Posterior cingulate gyrus (tissue), 11 donors: Measurements from ENCODE around the gene NME8.
A peak's percentile ranks its signal among the peaks of the same experiment; 100 is the strongest.
"Not testable (repeated sequence)": the region's sequence is repeated elsewhere in the genome, so short reads cannot be mapped to it uniquely, and the experiment has no call there.

ENCODE experiments used
- DNase-seq, 10 donors: peaks; one replicate each; pipeline versions ENCODE4 v3.0.0 to v3.0.0-alpha.2; 2020 to 2021; ENCODE audit warnings: mixed read lengths in 3 of 10
- intact Hi-C: fragments of 100-400 bp; cut with DNase I; formaldehyde crosslinking; loops from one replicate; pipeline ENCODE4 v1.15.1; 2023

NME8 gene, protein sequence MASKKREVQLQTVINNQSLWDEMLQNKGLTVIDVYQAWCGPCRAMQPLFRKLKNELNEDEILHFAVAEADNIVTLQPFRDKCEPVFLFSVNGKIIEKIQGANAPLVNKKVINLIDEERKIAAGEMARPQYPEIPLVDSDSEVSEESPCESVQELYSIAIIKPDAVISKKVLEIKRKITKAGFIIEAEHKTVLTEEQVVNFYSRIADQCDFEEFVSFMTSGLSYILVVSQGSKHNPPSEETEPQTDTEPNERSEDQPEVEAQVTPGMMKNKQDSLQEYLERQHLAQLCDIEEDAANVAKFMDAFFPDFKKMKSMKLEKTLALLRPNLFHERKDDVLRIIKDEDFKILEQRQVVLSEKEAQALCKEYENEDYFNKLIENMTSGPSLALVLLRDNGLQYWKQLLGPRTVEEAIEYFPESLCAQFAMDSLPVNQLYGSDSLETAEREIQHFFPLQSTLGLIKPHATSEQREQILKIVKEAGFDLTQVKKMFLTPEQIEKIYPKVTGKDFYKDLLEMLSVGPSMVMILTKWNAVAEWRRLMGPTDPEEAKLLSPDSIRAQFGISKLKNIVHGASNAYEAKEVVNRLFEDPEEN

DNA sequence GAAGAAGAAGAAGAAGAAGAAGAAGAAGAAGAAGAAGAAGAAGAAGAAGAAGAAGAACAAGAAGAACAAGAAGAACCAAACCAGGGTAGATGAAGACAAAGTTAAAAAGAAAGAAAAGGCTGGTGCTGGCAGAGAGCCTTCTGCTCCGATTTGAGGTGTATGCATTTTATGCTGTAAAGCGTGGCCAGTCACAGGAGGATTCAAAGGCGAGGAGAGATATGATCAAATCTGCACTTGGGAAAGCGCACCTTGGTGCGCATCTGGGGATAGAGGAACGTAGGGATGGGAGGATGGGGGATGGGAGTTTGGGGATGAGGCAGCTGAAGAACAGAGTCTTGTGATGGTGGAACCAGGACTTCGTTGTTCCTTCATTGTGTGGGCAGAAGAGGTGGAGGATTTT is at the start of gene NME8:
TSS of gene NME8 (plus strand) at position 301 of the 400 bp plus-strand sequence. CDS start 1,670 bp downstream, outside the sequence.
- intact Hi-C loops, result no loop called here
- no peak for DNase-seq

DNA sequence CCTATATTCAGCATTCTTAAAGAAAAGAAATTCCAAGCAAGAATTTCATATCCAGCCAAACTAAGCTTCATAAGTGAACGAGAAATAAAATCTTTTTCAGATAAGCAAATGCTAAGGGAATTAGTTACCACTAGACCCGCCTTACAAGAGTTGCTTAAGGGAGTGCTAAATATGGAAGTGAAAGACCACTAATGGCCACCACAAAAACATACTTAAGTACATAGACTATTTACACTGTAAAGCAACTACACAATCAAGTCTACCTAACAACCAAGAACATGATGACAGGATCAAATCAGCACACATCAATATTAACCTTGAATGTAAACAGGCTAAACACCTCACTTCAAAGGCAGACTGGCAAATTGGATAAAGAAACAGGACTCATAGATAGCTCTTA is 42.2 kb upstream of the NME8 start:
- intact Hi-C loops, result no loop called here

DNA sequence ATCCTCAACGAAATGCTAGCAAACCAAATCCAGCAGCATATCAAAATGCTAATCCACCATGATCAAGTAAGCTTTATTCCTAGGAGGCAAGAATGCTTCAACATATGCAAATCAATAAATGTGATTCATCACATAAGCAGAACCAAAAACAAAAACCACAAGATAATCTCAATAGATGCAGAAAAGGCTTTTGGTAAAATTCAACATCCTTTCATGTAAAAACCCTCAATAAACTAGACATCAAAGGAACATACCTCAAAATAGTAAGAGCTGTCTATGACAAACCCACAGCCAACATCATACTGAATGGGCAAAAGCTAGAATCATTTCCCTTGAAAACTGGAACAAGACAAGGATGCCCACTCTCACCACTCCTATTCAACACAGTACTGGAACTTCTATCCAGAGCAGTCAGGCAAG is 36.2 kb upstream of the NME8 start:
- intact Hi-C loops, DNase-seq: not testable (repeated sequence)

More for the DNA sequence above, 42.2 kb upstream of the NME8 start:
- no peak for DNase-seq

DNA sequence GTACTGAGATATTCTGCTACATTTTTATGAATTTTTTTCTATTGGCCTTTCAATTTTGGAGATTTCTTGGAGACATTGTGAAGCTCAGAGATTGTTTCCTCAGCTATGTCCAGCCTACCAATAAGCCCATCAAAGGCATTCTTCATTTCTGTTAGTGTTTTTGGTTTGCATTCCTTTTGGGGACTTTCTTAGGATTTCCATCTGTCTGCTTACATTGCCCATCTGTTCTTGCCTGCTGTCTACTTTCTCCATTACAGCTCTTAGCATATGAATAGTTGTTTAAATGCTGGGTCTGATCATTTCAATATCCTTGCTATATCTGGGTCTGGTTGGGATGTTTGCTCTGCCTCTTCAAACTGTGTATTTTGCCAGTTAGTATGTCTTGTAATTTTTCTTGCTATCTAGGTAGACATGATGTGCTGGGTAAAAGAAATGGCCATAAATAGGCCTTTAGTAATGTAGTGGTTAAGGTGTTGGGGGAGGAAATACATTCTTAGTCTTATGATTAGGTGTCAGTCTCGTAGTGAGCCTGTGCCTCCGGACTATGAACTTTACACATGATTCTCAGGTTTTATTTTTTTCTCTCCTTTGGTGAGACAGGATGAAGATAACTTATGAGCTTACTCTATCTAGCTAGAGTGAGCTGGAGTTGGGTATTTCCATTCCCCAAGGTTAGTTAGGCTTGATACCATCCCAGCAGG is 32.6 kb upstream of the NME8 start:
- intact Hi-C loops, result no loop called here
- no peak for DNase-seq

DNA sequence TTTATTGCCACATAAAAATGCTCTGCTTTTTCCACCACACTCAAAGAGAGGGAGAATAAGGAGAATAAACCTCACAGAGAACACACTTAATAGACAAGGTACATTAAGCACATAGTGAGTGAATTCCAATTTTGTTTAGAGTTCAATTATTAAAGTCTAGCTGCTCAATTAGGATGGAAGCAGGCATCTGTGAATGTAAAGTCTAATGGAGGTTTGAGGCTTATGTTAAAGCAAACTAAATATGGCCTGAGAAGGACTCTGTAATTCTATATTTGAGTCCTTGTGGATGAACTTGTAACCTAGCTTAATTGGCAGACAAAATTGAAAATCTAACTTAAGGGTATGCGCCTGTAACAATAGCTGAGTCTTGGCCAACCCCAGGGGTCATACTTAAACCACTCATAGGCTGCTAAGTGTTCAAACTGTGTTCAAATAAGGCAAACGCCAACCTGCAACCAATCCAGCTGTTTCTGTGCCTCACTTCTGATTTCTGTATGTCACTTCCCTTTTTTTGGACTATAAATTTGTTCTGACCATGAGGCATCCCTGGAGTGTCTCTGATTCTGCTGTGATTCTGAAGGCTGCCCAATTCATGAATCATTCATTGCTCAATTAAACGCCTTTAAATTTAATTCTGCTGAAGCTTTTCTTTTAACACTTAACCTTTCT is 31.3 kb upstream of the NME8 start:
- no peak for DNase-seq
- intact Hi-C loops, result no loop called here

DNA sequence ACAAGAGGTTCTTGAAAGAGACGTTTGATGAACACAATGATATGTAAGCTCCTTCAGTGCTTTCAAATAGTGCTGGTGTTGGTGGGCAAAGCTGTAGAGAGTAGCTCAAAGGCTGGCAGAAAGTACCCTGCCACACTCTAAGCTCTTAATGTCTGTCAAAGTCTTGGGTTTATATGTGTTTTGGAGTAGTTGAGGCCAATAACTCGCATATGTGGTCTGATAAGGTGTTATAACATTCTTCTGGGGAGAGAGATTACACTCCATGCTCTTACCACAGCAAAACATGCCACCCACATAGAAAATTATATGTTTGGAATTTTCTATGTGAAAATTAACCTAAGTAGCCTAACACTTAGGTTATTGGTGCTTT is 30.8 kb upstream of the NME8 start:
- DNase-seq, result no peak
- intact Hi-C loops, result no loop called here

DNA sequence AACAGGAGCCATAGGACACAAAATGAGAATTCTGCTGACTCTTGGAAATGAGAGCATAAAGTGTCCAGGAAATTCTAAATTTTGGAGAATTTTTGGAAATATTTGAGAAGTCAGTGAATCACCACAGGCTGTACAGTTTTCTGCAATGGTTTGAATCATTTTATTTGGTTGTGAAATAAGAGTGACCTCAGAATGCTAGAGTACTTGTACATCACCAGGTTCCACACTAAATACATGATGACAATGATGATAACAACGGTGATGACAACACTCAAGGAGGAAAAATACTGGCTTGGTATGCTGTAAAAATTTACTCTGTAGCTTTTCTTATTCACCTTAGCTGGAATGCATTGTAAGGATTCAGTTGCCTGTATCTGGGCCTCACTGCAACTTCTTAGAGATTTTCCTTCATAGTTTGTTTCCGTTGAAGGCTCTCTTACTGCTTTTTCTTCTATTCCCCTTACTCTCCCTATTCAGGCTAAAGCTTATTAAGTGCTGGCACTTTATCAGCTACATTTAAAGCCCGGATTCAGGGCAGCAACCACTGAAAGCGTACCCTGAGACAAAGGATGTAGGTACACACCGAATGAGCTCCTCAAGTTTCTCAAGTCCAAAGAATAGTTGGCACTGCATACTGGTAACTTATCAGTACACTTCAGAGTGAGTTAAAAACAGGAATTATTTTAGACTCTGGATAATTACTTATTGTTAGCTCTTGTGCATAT is 30.2 kb upstream of the NME8 start:
- no peak for DNase-seq
- intact Hi-C loops, result no loop called here

DNA sequence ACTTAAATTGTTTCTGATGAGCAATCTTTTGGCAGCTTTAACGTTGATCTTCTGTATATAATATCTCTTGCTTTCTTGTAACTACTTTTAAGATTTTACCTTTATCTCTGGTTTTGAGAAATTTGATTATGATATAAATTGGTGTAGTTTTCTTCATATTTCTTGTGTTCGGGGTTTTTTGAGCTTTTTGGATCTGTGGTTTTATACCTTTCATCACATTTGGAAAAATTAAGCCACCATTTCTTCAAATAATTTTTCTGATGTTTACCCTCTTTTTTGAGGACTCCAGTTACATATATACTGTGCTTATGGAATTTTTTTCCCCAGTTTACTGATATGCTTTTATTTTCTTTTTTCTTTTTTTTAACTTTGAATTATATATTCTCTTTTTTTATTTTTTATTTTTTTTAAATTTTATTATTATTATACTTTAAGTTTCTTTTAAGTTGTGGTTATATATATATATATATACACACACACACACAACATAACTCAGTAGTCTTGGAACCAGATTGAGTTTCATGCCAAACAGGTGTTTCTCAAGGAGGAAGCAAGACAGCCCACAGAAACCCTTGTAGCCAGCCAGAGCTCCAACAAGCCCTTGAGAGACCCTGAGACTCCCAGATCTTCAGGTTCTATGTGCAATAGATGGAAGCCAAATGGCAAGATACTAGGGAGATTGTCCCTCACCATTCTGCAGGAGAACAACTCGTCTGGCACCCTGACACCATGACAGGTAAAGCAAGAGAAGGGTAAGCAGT is 27.5 kb upstream of the NME8 start:
- intact Hi-C loops, result no loop called here
- no peak for DNase-seq

DNA sequence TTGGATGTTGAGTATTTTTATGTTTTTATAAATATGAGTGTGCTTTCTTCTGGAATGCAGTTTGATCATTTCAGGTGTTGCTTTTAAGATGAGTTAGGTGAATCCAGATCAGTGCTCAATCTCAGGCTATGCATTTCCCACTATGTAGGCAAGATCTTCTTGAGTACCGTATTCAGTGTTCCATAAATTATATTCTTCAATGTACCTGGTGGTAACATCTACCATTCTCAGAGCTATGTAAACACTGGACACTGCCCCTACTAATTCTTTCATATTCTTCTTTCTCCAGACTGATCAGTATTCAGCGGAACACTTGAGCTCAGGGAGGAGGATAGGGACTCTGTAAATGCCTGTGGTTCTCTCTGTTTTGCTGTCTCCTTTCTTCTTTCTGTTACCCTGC is 25.5 kb upstream of the NME8 start:
- DNase-seq, result no peak
- intact Hi-C loops, result no loop called here

DNA sequence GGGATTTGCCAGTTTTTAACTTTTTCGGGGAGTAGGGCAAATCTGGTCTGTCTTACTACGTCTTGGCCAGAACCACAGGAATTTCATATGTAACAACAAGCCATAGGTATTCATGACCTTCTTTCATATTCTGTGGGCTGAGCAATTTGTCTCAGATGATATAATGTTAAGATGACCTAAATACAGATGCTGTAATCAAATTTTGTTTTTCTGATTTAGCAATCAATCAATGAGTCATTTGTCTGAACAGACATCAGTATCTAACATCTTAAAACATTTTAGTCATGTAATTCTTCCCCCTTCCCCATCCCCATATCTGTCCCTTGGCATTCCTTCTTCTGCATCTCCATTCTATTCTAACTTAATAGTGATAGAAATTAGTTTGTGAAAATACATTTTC is 24.8 kb upstream of the NME8 start:
- intact Hi-C loops, result no loop called here
- DNase-seq, result no peak

DNA sequence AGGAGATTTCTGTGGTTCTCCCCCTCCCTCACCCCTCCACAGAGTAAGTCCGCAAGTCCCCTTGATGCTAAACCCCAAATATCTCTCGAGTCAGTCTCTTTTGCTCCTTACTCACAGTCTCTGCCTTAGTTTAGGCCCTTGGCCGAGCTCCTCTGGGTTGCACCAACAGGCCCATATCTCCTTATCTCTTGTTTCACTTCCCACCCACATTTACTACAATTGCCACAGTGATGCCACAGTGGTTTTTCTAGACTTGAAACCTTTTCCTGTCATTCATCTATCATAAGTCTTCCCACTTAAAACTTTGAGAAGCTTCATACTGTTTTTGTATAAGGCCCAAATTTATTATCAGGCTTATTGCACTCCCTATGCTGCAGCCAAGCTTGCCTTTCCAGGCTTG is 23.4 kb upstream of the NME8 start:
- intact Hi-C loops, result no loop called here
- no peak for DNase-seq

DNA sequence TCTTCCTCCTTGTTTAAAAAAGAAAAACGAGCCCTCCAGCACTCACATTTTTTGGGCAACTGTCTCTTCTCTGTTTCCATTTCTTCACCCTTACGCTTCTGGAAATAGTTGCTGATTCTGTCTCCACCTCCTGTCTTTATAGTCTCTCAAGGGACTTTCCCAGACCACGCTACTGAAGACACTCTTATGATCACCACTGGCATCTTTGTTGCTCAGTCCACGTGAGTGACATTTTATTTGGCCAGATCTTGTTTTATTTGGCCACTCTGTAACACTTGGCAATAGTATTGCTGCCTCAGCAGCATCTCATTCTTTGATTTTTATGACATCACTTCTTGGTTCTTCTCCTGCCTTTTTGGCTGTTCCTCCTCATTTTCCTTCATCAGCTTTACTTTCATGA is 21.6 kb upstream of the NME8 start:
- intact Hi-C loops, result no loop called here
- DNase-seq, result no peak

DNA sequence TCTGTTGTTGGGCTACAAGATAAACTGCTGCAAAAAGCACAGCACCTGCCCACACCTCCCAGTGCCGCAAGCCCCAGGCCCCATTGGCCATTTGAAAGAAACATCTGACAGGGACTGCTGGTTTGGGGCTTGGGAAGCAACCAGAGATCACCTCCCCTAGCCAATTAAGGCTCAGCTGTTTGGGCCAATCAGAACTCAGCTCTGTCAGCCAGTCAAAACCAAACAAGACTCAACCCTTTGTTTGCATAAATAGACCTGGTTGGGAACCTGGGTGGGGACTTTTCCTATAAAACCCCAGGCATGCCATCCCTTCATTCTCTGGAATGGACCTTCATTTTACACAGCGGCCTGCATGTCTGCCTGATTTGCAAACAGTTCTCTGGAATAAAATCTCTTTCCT is 17.2 kb upstream of the NME8 start:
- intact Hi-C loops, result loop anchor here (10.0 kb wide), 4 partner anchors 186 to 596 kb away; partner anchors contain the start of gene ELMO1

DNA sequence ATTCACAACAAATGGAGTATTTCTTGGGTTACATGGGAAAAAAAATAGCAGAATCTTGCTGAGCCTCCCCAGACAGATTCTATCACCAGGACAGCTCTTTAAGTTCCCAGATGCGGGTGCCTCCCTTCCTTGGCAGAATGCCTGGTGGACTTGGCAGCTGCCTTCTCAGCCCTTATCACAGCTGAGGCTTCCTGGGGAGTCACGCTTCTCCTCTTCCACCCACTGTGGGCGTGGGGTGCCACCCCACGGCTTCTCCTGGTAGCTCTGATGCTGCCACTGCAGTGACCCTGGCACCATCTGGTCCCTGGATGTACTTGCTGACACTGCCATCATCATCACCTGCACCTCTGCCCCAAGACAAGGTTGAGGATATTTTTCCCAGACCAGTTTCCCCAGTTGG is 16.2 kb upstream of the NME8 start:
- intact Hi-C loops, result loop anchor here (2.0 to 10.0 kb wide), 6 partner anchors 187 to 623 kb away; partner anchors contain the start of gene ELMO1
- peak; percentile 62 to 97 (median 78) for DNase-seq

More for the DNA sequence above, 17.2 kb upstream of the NME8 start:
- DNase-seq, result no peak

DNA sequence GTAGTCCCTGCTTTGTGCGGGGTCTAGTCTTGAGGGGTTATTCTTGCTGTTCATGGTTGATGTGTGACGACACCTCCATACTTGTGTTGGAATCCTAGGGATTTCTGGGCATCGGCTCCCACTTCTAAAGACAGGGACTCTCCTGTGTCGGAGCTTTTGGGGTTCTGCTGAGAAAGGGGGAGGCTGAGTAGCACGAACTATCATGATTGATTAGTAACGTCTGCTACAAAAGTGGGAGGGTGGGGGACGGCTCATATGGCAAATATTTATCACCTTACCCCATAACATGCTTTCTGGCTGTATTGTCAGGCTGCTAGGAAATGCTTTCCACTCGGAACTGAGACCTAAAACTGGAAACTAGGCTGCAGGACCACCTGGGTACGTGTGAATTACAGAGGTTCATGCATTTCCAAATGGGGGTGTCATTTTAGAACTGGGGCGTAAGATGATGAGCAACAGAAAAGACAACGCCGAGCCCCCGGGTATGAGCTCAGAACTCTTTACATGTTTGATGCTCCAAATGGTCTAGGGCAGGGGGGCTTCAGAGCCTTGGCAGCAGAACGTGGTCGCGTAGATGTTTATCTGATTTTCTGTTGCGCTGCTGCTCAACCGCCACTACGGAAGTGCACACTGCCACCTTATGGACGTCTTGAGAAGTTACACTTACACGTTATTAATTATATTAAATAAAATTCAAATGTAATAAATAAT is 15.1 kb upstream of the NME8 start:
- peak in 8 of 10 donors; percentile 22 to 90 (median 60) for DNase-seq
- intact Hi-C loops, result loop anchor here (2.0 to 10.0 kb wide), 6 partner anchors 188 to 624 kb away; partner anchors contain the start of gene ELMO1

DNA sequence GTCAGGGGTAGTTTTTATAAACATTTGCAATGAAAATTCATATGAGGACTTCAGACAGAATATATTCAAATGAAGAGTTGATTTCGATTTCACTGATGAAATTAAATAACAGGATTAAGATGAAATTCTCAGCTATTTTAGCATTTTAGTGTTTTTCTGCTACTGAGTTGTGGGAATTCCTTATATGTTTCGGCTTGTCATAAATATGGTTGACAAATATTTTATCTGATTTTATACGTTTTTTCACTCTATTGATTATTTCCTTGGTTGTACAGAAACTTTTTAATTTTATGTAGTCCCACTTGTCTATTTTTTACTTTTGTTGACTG is 14.6 kb upstream of the NME8 start:
- no peak for DNase-seq
- intact Hi-C loops, result loop anchor here (2.0 to 10.0 kb wide), 6 partner anchors 189 to 625 kb away; partner anchors contain the start of gene ELMO1

DNA sequence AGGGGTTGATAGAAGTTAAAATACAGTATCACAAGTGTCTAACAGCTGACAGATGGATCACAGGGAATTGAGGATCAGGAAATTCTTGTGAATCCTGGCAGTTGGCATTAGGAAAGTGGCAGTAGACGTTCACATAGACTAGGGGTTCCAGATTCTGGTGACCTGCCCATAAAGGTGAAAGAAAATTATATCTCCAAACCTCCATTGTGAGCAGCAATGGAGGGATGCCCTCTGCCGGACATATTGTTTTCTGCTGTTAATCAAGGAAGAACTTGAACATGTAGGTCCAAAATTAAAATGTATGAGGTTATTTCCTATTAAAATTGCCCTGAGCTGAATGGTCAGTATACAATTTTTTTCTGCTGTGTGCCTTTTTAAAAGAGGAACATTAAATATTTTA is 5.1 kb downstream of the NME8 start:
- DNase-seq, result no peak
- intact Hi-C loops, result no loop called here

DNA sequence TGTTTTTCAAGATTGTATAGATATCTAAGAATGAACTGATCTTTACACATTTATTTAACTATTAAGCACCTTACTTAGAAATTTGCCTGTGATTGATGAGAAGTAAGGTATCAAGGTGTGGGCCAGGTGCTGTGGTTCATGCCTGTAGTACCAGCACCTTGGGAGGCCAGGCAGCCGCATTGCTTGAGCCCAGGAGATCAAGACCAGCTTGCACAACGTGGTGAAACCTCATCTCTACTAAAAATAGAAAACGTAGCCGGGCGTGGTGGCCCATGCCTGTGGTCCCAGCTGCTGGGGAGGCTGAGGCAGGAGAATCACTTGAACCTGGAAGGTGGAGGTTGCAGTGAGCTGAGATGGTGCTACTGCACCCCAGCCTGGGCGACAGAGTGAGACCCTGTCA is 33.7 kb downstream of the NME8 start:
- intact Hi-C loops, result no loop called here
- no peak for DNase-seq

DNA sequence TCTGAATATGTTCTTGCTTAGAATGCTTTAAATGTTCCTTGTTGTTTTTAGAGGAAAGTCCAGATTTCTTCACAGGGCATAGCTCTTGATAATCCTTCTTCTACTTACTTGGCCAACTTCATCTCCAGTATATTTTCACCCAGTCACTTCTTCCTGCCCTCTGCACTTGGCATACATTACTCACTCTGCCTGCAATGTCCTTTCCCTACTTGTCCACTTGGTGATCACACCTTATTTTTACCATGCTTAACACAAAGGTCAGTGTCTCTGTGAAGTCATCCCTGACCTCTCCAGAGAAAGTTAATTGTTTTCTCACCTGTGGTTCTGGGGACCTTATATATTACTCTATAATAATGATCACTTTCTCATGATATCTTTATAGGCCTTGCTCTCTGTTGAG is 45.0 kb downstream of the NME8 start:
- intact Hi-C loops, result no loop called here
- DNase-seq, result no peak
